Cardiac fibroblast (primary cell): Measurements from ENCODE around the gene ACE2.

Experiments
- DNase-seq, 2 donors: peaks; one replicate each; pipeline versions ENCODE4 v3.0.0 to v3.0.0-alpha.2; 2010; ENCODE audit warnings: low read depth in 2 of 2
- H3K4me3 ChIP-seq, 2 donors: replicated peaks in 1 of 2; 1 replicate in 1 of 2; 2 replicates in 1 of 2; pipeline ENCODE4 v1.5.1; 2011; ENCODE audit warnings: low read depth in 2 of 2, low read length in 2 of 2, mild to moderate bottlenecking in 2 of 2, moderate library complexity in 1 of 2
- TF ChIP-seq, protein P1 (sequence below): IDR thresholded peaks from one replicate; pipeline ENCODE4 v1.5.1; 2011; ENCODE audit warnings: low read depth, mild to moderate bottlenecking, low read length, inconsistent platforms

The ACE2 gene

DNA sequence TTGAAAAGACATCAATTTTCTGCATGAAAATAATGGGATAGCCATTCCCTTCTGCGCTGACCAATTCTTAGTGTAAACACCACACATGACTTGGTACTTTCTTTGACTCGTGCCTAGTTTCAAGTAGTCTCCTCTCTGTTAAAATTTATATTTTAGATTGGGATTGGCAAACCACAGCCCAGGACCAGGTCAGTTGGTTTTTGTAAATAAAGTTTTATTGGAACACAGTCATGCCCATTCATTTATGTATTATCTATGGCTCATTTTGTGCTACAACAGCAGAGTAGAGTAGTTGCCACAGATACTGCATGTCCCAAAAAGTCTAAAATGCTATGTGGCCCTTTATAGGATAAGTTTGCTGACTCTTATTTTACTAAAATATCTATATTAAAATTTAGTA lies 53.4 kb downstream of the ACE2 start:
- no peak overlapping the region for H3K4me3 ChIP-seq
- TF ChIP-seq, protein P1, sequence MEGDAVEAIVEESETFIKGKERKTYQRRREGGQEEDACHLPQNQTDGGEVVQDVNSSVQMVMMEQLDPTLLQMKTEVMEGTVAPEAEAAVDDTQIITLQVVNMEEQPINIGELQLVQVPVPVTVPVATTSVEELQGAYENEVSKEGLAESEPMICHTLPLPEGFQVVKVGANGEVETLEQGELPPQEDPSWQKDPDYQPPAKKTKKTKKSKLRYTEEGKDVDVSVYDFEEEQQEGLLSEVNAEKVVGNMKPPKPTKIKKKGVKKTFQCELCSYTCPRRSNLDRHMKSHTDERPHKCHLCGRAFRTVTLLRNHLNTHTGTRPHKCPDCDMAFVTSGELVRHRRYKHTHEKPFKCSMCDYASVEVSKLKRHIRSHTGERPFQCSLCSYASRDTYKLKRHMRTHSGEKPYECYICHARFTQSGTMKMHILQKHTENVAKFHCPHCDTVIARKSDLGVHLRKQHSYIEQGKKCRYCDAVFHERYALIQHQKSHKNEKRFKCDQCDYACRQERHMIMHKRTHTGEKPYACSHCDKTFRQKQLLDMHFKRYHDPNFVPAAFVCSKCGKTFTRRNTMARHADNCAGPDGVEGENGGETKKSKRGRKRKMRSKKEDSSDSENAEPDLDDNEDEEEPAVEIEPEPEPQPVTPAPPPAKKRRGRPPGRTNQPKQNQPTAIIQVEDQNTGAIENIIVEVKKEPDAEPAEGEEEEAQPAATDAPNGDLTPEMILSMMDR: no peak
- DNase-seq: no peak

DNA sequence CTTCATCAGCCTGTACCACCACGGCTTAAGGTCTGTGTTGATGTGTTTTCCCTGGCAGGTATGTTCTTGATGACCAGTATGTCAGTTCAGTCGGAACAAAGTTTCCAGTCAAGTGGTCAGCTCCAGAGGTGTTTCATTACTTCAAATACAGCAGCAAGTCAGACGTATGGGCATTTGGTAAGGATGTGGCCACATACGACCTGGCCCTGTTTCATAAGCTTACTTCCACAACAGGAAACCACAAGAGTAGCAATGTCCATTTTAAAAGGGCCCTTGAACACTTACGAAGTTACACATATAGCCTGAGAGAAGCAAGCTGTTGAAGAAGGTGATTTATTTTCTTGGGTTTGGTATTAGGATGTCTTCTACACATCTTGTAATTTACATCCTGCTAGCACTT lies 54.0 kb downstream of the ACE2 start:
- no peak overlapping the region for H3K4me3 ChIP-seq
- DNase-seq: no peak

DNA sequence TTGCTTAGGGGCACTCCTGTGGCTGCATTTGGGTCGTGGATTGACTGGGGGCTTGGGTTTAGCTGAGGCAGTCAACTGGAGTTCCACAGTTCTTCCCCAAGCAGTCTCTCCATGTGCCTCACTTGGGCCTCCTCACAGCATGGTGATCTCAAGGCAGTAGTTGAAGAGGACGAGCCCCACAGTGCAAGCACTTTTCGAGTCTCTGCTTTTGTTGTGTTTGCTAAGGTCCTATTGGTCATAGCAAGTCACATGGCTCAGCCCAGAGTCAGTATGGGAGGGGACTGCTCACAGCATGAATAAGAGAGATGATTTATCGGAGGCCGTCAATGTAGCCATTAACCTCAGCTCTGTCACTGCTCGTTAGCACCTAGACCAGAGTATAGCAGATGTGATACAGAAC lies 70.4 kb downstream of the ACE2 start:
- no peak overlapping the region for H3K4me3 ChIP-seq
- TF ChIP-seq, protein P1: no peak
- DNase-seq: no peak

More for the DNA sequence above, 54.0 kb downstream of the ACE2 start:
- TF ChIP-seq, protein P1: no peak

DNA sequence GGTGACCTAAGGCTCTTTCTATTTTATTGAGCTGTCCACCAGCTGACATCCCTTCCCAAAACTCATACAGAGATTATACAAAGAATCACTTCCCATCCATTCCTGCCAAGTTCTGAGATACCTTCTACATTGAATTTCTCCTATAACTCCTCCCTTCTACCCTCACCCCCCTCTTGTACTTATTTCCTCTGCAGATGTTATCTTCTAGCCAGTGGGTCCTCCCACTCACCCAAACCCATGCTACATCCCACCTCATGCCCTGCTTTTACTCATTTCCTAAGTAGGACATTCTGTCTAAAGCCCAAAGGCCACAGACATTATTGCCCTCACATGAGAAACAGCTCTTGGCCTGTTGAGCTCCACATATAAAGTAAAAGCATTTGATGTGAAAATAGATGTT lies 71.6 kb downstream of the ACE2 start:
- peak in 1 of 2 donors; percentile 7 for DNase-seq
- TF ChIP-seq, protein P1: no peak
- no peak overlapping the region for H3K4me3 ChIP-seq

DNA sequence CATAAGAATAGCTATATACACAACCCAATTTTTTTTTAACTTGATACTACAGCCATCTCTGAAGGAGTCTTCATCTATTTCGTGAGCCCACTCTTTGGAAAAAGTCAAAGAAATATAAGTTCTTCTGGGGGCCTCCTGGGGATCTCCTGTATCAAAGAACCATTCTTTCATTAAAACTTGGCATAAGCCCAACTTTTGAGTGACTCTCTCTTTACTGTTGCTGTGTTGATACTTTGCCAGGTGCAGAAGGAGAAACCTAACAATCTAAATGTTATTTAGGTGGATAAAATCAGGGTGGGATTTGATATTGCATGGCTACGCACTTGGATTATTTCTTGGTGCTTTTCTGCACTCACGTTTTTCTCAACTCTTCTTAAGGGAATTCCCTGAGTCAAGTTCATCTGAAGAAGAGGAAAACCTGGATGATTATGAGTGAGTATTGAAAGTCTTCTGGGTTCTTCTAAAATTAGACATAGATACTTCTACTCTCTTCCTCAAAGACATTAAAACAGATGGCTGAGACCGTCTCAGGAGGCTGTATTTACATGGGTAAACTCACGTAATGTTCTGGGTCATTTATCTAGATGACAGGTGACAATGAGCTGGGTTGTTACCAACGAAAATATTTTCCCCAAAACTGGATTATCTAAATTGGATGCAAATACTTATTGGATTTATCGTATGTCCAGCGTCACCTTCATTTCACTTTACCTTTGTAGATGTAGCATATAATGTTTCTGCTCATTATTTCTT lies 74.9 kb downstream of the ACE2 start:
- no peak overlapping the region for H3K4me3 ChIP-seq
- TF ChIP-seq, protein P1: no peak
- no peak for DNase-seq

DNA sequence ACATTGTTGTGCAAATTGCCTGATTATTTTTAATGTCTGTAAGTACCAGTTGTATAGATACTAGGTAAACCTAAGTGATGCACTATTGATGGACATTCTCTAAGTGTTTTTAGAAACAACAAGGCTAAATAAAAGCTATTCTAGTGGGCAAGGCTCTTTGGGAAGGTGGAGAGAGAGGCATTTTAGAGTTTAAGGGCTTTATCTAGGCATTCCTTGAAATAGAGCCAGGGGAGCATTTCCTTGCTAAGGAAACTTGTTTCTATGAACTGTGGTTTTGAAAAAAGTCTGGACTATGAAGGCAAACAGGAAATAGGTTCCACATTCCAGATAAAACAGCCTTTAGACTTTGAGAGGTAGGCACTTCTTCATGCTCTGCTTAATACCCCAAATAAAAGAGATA lies 76.3 kb downstream of the ACE2 start:
- peak; percentile 36 to 87 for DNase-seq
- TF ChIP-seq, protein P1: no peak
- H3K4me3 ChIP-seq: no peak overlapping the region

DNA sequence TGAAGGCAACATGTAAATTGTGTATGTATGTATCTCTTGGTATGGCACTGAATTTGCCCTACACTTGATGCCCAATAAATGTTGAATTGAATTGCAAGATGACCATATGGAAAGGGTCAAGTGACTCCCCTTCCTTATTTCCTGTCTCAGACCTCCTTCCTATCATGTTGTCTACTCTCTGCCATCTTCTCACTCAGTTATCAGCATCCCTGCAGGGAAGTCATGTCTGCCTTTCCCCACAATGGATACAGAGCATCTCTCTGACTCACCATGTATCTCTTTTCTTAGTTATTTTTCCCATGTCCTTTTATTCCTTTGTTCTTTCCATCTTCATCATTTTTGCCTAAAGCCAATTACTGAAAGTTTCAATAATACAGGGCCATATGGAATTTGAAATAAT lies 77.7 kb downstream of the ACE2 start:
- TF ChIP-seq, protein P1: no peak
- DNase-seq: no peak
- no peak overlapping the region for H3K4me3 ChIP-seq
